NCI-H1436 (cell line): ENCODE measurements around the gene SCG5.
"Not testable (repeated sequence)": the region's sequence is repeated elsewhere in the genome, so short reads cannot be mapped to it uniquely, and the experiment has no call there.

Experiments used
- DNase-seq: peaks from one replicate; lab custom pipeline; 2025; lab: John Stamatoyannopoulos, UW

The SCG5 gene, protein sequence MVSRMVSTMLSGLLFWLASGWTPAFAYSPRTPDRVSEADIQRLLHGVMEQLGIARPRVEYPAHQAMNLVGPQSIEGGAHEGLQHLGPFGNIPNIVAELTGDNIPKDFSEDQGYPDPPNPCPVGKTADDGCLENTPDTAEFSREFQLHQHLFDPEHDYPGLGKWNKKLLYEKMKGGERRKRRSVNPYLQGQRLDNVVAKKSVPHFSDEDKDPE

DNA sequence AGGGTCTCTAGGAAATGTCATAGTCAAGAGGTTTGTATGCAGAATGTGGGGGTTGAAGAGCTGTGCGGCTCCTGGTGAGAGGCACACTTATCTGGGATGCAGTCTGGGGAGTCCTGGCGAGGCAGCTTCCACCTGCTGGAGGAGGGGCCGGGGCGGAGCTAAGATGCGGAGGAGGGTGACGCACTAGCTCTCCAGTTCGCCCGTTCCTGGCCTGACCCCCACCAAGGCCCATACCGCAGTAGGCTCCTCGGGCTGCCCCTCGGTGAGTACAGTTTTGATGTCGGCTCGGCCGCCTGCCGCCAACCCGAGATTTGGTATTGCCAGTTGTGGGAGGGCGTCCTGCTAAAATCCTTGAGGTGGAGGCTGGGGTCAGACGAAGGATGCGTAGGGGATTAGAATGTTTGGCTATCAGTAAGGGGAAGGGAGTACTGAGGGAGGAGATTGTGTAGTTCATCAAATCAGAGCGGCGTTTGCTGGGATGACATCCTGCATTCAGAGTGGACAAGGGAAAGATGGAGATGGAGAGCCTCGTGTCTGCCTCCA, at the start of gene SCG5:
Gene SCG5, plus strand, starts transcription at position 194 of the 543 bp plus-strand sequence. CDS start 1,883 bp downstream, outside the sequence.
- peak; percentile 84 for DNase-seq

- not testable (repeated sequence) for DNase-seq
These were observed 48.4 kb upstream of the SCG5 start, which contains the start of gene GOLGA8N for GRCh38 chr15:32593151-32593550. Gene GOLGA8N, plus strand, starts transcription at chr15:32593456.

DNA sequence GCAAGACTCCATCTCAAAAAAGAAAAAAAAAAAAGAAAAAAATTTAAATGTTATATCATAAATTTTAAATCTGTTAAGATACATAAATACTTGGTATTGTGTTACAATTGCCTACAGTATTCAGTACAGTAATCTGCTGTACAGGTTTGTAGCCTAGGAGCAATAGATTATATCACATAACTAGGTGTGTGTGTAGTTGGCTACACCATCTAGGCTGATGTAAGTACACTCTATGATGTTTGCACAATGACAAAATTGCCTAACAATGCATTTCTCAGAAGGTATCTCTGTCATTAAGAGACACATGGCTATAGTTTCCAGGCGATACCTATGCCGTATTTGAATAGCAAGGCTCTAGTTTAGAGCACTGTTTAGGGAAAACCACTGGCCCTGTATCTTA, 32.0 kb upstream of the SCG5 start:
- not testable (repeated sequence) for DNase-seq

- not testable (repeated sequence) for DNase-seq
These were observed 30.8 kb upstream of the SCG5 start for GRCh38 chr15:32610719-32611118.

DNA sequence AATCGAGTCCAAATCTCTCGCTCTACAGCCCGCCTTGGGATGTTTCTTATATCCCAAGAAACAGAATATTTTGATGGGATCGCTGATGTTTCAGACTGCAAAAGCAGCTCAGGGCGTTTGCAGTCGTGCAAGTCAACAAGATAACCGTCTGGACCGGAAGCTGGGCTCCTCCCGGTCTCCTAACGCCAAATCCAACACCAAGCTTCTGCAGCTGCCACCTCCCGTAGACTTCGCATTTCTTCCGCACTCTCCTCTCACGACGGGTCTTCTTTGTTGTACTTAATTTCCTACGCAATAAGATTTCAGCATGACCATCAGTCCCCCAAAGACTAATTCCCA, 26.8 kb upstream of the SCG5 start:
- not testable (repeated sequence) for DNase-seq

DNA sequence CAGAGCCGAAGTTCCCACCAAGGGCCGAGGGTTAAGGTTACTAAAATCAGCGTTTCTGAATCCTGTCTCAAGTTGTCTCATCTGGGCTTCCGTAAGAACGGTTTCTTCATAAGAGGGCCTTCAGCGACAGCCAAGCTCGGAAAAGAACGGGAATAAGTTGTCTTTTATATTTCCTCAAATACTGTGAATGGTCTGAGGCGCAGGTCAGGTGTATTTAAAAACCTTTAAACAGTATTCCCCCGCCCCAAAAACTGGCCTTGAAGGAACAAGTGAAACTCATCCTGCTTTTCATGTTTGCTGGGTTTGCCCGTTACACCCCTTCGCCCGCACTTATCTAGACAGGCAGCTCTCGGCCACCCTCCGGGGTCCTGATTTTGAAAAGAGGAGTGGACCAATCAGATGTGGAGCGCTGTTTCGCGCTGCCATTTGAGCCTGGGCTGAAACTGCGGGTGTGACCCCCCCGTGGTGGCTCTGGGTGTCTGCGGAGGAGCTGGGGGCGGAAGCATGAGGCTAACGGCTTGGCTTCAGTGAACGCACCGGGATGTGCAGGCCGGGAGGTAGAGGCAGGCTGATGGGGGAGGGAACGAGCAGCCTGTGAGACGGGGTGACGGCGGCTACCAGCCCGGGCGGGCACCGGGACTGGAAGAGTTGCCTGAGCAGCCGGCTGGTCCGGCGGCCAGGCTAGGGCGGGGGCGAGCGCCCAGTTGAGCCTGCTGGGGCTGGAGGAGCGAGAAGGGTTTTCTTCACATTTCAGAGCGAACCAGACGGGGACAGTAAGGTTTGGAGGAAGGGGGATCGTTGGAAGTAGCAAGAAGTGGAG, 26.2 kb upstream of the SCG5 start, which contains the start of gene ARHGAP11A:
Gene ARHGAP11A, plus strand, starts transcription at position 454 of the 820 bp plus-strand sequence. CDS start 708 bp downstream, outside the sequence.
- not testable (repeated sequence) for DNase-seq

- not testable (repeated sequence) for DNase-seq
These were observed 25.6 kb upstream of the SCG5 start for GRCh38 chr15:32615871-32616426.

- DNase-seq, result no peak
These were observed 5.1 kb upstream of the SCG5 start for GRCh38 chr15:32636410-32636809.

GRCh38 chr15:32636908-32637567, 4.5 kb upstream of the SCG5 start:
- DNase-seq, result no peak

GRCh38 chr15:32637704-32638103, 3.8 kb upstream of the SCG5 start:
- DNase-seq, result no peak

DNA sequence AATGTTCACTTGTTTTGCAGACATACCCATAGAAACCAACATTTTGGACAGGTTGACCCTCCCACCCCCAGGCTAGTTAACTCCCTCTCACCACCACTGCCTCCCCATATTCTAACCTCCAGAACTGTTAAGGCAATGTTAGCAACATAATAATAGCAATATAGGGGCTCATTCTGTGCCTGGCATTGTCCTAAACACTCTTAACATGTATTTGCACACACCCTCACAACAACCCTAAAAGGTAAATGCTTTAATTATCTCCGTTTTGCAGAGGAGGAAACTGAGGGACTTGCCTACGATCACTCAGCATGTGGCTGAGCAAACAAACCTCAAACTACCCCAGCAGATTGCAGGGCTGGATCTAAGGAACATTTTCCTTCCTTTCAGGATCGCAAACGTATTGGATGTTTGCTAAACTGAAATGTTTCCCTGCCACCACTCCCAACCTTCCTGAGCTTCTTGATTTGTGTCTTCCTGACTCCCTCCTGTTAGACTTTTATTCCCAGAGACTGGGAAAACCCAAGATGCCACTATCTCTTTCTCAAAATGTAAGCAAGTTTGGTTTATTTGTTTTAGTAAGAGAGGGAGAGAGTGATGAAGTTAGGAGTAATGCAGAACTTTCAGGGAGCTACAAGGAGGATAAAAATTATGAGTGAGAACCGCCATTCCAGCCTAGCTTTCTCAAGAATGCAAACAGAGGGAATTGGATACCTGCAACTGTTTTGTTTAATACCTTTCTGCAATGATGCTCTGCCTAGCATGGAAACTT, 1.3 kb downstream of the SCG5 start:
- no peak for DNase-seq

GRCh38 chr15:32643907-32644445, 2.5 kb downstream of the SCG5 start:
- no peak for DNase-seq

- DNase-seq, result peak; percentile 28
These were observed 4.8 kb downstream of the SCG5 start for GRCh38 chr15:32646291-32646690.

DNA sequence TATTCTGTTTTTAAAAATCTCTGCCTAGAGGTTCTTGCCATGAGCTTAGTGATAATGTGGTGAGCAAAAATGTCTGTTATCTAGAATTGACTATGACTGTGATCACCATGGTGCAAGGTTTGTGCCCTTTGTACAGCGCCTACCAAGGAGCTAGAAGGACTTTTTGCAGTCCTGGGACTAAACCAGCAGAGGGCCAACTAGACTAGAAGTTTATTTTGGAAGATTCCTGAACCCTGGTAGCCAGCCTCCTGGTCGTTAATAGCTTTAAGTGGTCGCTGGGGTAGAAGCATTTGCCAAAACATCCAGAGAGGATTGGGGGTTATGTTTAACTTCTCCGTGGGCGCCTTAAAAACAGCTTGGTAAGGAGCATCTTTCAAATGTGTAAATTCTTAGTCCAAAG, 7.8 kb downstream of the SCG5 start:
- DNase-seq, result no peak

DNA sequence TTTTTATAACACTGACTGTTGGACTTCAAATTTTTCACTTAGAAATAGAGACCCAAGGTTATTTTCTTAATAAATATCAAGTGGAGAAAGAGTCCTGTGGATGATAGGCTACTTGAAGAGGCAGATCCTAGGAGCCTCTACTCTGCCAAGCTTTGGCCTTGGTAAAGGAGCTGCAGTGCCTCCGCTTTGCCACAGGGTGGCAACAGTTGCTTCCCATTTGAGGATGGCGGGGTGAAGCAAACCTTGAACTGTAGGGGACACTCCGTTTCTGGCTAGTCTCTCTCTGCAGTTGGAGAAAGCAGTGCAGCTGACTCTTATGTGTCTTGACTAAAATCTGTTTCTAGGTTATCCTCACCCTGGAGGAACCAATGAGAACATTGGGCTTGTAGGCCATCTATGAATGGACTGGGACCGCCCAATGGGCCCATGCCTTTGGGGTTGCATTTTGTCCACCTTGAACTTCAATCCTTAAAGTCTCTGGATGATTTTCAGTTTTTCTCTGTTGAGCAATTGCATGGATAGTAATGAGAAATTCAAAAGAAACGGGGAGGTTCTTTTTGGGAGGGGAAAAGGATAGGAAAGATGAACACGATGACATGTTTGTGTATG, 9.8 kb downstream of the SCG5 start:
- peak; percentile 59 for DNase-seq

DNA sequence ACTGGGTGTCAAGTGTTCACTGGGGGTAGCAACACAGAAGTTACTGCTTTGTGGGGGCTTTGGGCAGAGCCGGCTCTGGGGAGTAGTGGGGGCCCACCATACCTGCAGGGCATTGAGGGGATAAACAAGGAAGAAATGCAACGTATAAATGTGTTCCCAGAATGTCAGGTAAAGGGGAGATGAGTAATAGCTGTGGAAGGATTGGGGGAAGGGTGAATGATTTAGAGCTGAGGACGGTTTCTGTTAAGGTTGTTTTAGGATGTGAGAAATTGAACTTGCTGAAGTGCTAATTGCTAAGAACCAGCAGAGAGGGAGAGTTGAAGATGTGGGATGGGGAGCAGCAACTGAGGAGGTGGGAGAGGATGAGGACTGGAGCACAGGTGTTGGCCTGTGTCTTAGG, 10.7 kb downstream of the SCG5 start:
- DNase-seq, result no peak

GRCh38 chr15:32656091-32656490, 14.6 kb downstream of the SCG5 start:
- no peak for DNase-seq

DNA sequence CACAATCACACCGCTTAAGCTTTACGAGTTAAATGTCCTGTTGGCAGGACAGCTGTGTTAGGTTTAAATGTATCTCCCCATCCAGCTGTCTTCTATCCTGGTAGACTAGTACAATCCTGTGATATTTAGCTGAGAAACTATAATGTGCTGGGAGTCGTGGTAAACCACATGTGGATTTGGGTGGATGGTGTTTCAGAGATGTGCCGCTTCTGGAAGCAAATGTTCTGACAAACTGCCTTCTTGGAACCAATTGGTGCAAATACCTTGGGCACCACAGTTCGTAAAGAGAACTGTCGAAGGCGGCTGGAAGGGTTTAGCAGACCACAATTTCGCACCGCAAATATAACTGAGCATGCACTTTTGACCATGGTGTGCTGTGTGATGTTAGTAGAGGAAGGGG, 15.0 kb downstream of the SCG5 start:
- DNase-seq, result no peak

GRCh38 chr15:32657198-32657883, 15.8 kb downstream of the SCG5 start:
- DNase-seq, result no peak

- DNase-seq, result no peak
These were observed 16.4 kb downstream of the SCG5 start for GRCh38 chr15:32657941-32658340.
